Mucosa of rectum (tissue), 2 donors: ENCODE data around the gene DCAF8.

ENCODE experiments used
- H3K27ac ChIP-seq, 2 donors: one replicate each; pipeline ENCODE4 v1.7.0; 2013; ENCODE audit warnings: inconsistent platforms in 2 of 2, low read depth in 2 of 2, low read length in 2 of 2
- H3K27me3 ChIP-seq, 2 donors: one replicate each; pipeline ENCODE4 v1.7.0; 2013; ENCODE audit warnings: low read length in 2 of 2; ENCODE audit not compliant: control insufficient read depth in 2 of 2, insufficient read depth in 2 of 2
- H3K36me3 ChIP-seq, 2 donors: one replicate each; pipeline ENCODE4 v1.7.0; 2013; ENCODE audit warnings: low read length in 2 of 2; ENCODE audit not compliant: control insufficient read depth in 2 of 2, insufficient read depth in 2 of 2
- H3K4me1 ChIP-seq, 2 donors: one replicate each; pipeline ENCODE4 v1.7.0; 2013; ENCODE audit warnings: low read length in 2 of 2, mild to moderate bottlenecking in 1 of 2; ENCODE audit not compliant: control insufficient read depth in 2 of 2, insufficient read depth in 2 of 2
- H3K4me3 ChIP-seq, 2 donors: one replicate each; pipeline ENCODE4 v1.7.0; 2013; ENCODE audit warnings: low read length in 2 of 2
- H3K9ac ChIP-seq, 2 donors: one replicate each; pipeline ENCODE4 v1.7.0; 2013; ENCODE audit warnings: low read length in 2 of 2, low read depth in 1 of 2, mild to moderate bottlenecking in 1 of 2
- H3K9me3 ChIP-seq, 2 donors: one replicate each; pipeline ENCODE4 v1.7.0; 2013; ENCODE audit warnings: low read length in 2 of 2; ENCODE audit not compliant: control insufficient read depth in 2 of 2
- donor health status: healthy.
- donor health status: Normal muscosa, but diverticular disease.

The DCAF8 gene

GRCh38 chr1:160261893-160262794 is at the start of gene DCAF8:
Gene DCAF8, minus strand, starts transcription at chr1:160262549. Its CDS starts 18,541 bp downstream, at chr1:160244008.
- Histone ChIP-seq H3K9ac (peak within 1 kb of the TSS; percentile 95 to 99), H3K27ac (peak within 1 kb of the TSS; percentile 94 to 98), H3K36me3 (no peaks in the 10 kb centered on the region), H3K4me3 (peak within 1 kb of the TSS; percentile 87 to 97), H3K27me3 (no peaks in the 10 kb centered on the region), H3K9me3 (no peaks in the 10 kb centered on the region), H3K4me1 (peaks cover 8 to 19% of the 10 kb centered on the region in 2 donors)

DNA sequence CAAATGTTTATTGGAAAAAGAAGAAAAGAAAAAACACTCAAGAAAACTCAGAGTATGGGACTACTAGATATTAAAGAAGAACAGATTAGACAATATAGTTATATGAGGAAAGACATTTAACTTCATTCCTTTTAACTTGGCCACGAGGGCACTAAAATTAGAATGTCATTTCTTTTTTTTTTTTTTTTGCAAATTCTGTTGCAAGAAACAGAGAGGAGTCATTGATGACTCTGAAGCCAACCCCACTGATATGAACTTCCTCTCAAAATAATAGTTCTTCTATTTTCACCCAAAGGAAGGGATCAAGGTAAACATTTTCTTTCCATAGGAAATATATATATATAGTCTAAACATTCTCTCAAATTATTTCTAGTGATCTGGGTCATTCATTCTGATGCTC is 47.2 kb upstream of the DCAF8 start:
- Histone ChIP-seq H3K4me1 (no peaks in the 10 kb centered on the region), H3K36me3 (peaks cover 84 to 87% of the 10 kb centered on the region in 2 donors), H3K27ac (no peak overlapping the region), H3K9ac (no peak overlapping the region), H3K4me3 (no peak overlapping the region), H3K9me3 (no peaks in the 10 kb centered on the region), H3K27me3 (no peaks in the 10 kb centered on the region)

GRCh38 chr1:160309185-160309557 is 46.8 kb upstream of the DCAF8 start:
- H3K36me3 ChIP-seq, result peaks cover 84 to 87% of the 10 kb centered on the region in 2 donors
- no peaks in the 10 kb centered on the region for H3K9me3 ChIP-seq
- H3K27me3 ChIP-seq, result no peaks in the 10 kb centered on the region
- H3K4me3 ChIP-seq, result no peak overlapping the region
- H3K9ac ChIP-seq, result no peak overlapping the region
- H3K27ac ChIP-seq, result no peak overlapping the region
- H3K4me1 ChIP-seq, result no peaks in the 10 kb centered on the region

- Histone ChIP-seq H3K27me3 (no peaks in the 10 kb centered on the region), H3K36me3 (peaks cover 81 to 85% of the 10 kb centered on the region in 2 donors), H3K9me3 (no peaks in the 10 kb centered on the region), H3K9ac (no peak overlapping the region), H3K4me1 (no peaks in the 10 kb centered on the region), H3K27ac (no peak overlapping the region), H3K4me3 (no peak overlapping the region)
Observed at GRCh38 chr1:160308451-160309184, 46.3 kb upstream of the DCAF8 start.

- no peaks in the 10 kb centered on the region for H3K9me3 ChIP-seq
- no peaks in the 10 kb centered on the region for H3K27me3 ChIP-seq
- no peak overlapping the region for H3K9ac ChIP-seq
- H3K4me3 ChIP-seq, result no peak overlapping the region
- H3K36me3 ChIP-seq, result peaks cover 79 to 85% of the 10 kb centered on the region in 2 donors
- H3K27ac ChIP-seq, result no peak overlapping the region
- no peaks in the 10 kb centered on the region for H3K4me1 ChIP-seq
Observed at GRCh38 chr1:160307118-160307791, 44.9 kb upstream of the DCAF8 start.

- Histone ChIP-seq H3K27me3 (no peaks in the 10 kb centered on the region), H3K9ac (no peak overlapping the region), H3K36me3 (peaks cover 60 to 64% of the 10 kb centered on the region in 2 donors), H3K4me3 (no peak overlapping the region), H3K27ac (no peak overlapping the region), H3K4me1 (no peaks in the 10 kb centered on the region), H3K9me3 (no peaks in the 10 kb centered on the region)
Observed at GRCh38 chr1:160300173-160300572, 37.8 kb upstream of the DCAF8 start.

GRCh38 chr1:160296036-160296435 is 33.7 kb upstream of the DCAF8 start:
- no peak overlapping the region for H3K9ac ChIP-seq
- no peaks in the 10 kb centered on the region for H3K9me3 ChIP-seq
- H3K4me1 ChIP-seq, result no peaks in the 10 kb centered on the region
- no peaks in the 10 kb centered on the region for H3K27me3 ChIP-seq
- H3K36me3 ChIP-seq, result peaks cover 80 to 84% of the 10 kb centered on the region in 2 donors
- H3K27ac ChIP-seq, result no peak overlapping the region
- H3K4me3 ChIP-seq, result no peak overlapping the region

- Histone ChIP-seq H3K9me3 (no peaks in the 10 kb centered on the region), H3K36me3 (peaks cover 90 to 91% of the 10 kb centered on the region in 2 donors), H3K9ac (no peak overlapping the region), H3K4me1 (no peaks in the 10 kb centered on the region), H3K4me3 (no peak overlapping the region), H3K27ac (no peak overlapping the region), H3K27me3 (no peaks in the 10 kb centered on the region)
Observed at GRCh38 chr1:160293020-160293968, 30.9 kb upstream of the DCAF8 start.
